ENCODE measurements around the gene PSMD5. TPM values are rescaled to one million over a fixed set of nuclear protein-coding genes. Genes with fewer than 3 reads are reported as not detected.

The PSMD5 gene
- total RNA-seq, 6 experiments from 2014 or later = 56.9 to 63.2 (median 60.1) TPM

DNA sequence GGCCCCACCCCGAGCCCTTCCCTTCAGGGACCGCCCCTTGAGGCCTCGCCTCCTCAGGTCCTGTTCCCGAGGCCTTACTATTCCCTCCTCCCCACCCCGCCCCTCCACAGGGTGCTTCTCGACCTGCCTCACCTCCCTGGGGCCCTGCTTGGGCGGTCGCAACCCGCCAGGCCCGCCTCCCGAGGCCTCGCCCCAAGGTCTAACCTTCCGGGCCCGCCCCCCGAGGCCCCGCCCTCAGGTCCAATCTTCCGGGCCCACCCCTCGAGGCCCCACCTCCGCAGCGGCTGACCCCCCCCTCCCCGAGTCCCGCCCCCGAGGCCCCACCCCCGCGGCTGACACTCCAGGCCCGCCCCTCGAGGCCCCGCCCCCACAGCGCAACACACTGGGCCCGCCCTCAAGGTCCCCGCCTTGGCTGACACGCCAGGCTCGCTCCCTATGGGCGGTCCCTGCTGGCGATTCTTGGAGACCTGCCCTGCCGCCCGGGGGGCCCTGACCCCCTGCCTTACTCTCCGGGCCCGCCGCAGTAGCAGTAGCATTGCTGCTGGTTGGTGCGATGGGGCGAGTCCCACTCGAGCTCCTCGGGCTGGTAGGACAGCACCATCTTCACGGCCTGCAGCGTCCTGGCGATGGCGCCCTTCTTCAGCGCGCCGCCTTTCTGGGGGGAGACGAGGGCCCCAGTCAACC, 26.1 kb upstream of the PSMD5 start:
- TF ChIP-seq CTCF (IDR thresholded peaks at IDR 0.05) = peak; percentile 72
- H3K4me3 Mint-ChIP-seq = peak overlapping the region; percentile 88
- peaks cover 20% of the 10 kb centered on the region for H3K4me1 Mint-ChIP-seq (ENCODE audit: low read depth)
- DNase-seq = peak; percentile 93
- no peaks in the 10 kb centered on the region for H3K9me3 Mint-ChIP-seq
- H3K36me3 Mint-ChIP-seq (ENCODE audit: low read depth) = peaks cover 22% of the 10 kb centered on the region
- peak overlapping the region; percentile 81 for H3K27ac Mint-ChIP-seq
- no peaks in the 10 kb centered on the region; the same call in 1 of the 2 replicates for H3K27me3 Mint-ChIP-seq (ENCODE audit: insufficient read depth)

- Mint-ChIP-seq H3K27me3 (ENCODE audit: insufficient read depth) (no peaks in the 10 kb centered on the region; the same call in 1 of the 2 replicates), H3K27ac (peak overlapping the region; percentile 77), H3K4me3 (peak overlapping the region; percentile 59), H3K9me3 (no peaks in the 10 kb centered on the region), H3K4me1 (ENCODE audit: low read depth) (peaks cover 15% of the 10 kb centered on the region), H3K36me3 (ENCODE audit: low read depth) (peaks cover 17% of the 10 kb centered on the region)
- TF ChIP-seq CTCF (IDR thresholded peaks at IDR 0.05) = peak; percentile 22; the same call in 1 of the 2 replicates
- DNase-seq = peak; percentile 58
These were observed 25.6 kb upstream of the PSMD5 start for GRCh38 chr9:120868339-120868675.

DNA sequence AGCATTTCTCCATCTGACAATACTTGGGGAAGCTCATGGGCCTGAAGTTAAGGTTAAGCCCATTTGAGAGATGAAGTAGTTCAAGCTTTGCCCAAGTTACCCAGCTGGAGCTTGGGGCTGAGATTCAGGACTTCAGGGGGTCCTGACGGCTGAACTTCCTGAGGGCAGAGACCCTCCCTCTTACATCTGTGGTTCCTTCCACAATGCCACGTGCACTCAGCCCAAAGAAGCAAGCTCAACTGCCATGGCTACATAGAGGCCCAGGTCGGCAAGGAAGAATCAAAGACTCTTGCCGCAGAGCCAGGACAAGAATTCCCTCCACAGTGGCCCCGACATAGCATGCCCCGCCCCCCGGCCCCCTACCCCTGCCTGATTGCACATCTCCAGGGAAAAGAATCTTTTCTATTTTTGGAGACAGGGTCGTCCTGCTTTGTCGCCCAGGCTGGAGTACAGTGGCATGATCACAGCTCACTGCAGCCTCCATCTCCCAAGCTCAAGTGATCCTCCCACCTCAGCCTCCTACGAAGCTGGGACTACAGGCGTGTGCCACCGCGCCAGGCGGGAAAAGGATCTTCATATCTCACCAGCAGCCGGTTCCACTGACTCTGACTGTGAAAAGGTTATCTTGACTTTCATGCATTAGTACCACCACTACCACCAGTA, 25.1 kb upstream of the PSMD5 start:
- Mint-ChIP-seq H3K36me3 (ENCODE audit: low read depth) (peaks cover 17% of the 10 kb centered on the region), H3K27ac (peak overlapping the region; percentile 77), H3K4me1 (ENCODE audit: low read depth) (peaks cover 14% of the 10 kb centered on the region), H3K9me3 (no peaks in the 10 kb centered on the region), H3K4me3 (peak overlapping the region; percentile 59), H3K27me3 (ENCODE audit: insufficient read depth) (no peaks in the 10 kb centered on the region; the same call in 1 of the 2 replicates)
- TF ChIP-seq CTCF (IDR thresholded peaks at IDR 0.05) = no peak
- DNase-seq = no peak

DNA sequence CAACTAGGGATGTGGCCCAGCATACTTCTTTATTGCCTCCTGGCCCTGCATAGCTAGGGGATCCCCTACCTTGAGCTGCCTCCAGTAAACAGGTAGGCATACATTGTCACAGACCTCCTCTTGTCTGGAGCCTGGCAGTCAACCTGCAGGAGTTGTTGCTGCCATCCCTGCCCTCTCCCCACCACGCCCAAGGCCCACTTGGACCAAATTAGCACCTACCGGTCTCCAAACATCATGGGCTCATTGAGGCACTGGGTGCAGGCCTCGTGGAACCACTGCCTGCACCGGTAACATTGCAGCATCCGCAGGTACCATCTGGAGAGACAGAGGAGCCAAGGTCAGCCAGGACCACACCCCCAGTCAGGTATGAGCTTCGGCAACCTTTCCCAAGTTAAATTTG, 23.9 kb upstream of the PSMD5 start:
- H3K4me3 Mint-ChIP-seq = no peak overlapping the region
- DNase-seq = no peak
- peaks cover 14% of the 10 kb centered on the region for H3K4me1 Mint-ChIP-seq (ENCODE audit: low read depth)

DNA sequence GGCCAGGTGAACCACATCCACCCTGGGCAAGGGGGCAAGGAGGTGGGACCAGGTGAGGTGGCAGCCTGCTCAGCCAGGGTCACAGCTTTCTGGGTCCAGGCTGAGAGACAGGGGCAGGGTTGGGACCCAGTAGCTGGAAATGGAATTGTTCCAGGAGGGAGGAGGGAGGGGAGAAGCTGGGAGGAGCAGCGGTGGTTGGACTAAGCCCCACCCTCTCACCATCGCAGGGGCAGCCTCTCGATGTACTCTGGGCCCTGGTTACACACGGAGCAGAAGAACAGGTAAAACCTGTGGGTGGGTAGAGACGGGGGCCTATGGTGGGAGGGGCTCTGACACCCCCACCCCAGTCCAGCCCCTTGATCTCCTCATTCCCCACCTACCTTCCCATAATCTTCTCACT, 23.1 kb upstream of the PSMD5 start:
- Mint-ChIP-seq H3K4me3 (no peak overlapping the region), H3K4me1 (ENCODE audit: low read depth) (peaks cover 14% of the 10 kb centered on the region), H3K36me3 (ENCODE audit: low read depth) (peaks cover 7% of the 10 kb centered on the region; the same call in 1 of the 2 replicates), H3K27me3 (ENCODE audit: insufficient read depth) (no peaks in the 10 kb centered on the region; the same call in 1 of the 2 replicates), H3K27ac (no peak overlapping the region), H3K9me3 (no peaks in the 10 kb centered on the region)
- no peak for DNase-seq
- TF ChIP-seq CTCF (IDR thresholded peaks at IDR 0.05) = no peak

More for the DNA sequence above, 23.9 kb upstream of the PSMD5 start:
- no peaks in the 10 kb centered on the region; the same call in 1 of the 2 replicates for H3K27me3 Mint-ChIP-seq (ENCODE audit: insufficient read depth)
- no peak overlapping the region for H3K27ac Mint-ChIP-seq
- peaks cover 13% of the 10 kb centered on the region for H3K36me3 Mint-ChIP-seq (ENCODE audit: low read depth)
- no peaks in the 10 kb centered on the region for H3K9me3 Mint-ChIP-seq
- TF ChIP-seq CTCF (IDR thresholded peaks at IDR 0.05) = no peak
